ENCODE data around the gene AREL1. TPM values are rescaled to one million over a fixed set of nuclear protein-coding genes. Genes with fewer than 3 reads are reported as not detected.

The AREL1 gene, protein sequence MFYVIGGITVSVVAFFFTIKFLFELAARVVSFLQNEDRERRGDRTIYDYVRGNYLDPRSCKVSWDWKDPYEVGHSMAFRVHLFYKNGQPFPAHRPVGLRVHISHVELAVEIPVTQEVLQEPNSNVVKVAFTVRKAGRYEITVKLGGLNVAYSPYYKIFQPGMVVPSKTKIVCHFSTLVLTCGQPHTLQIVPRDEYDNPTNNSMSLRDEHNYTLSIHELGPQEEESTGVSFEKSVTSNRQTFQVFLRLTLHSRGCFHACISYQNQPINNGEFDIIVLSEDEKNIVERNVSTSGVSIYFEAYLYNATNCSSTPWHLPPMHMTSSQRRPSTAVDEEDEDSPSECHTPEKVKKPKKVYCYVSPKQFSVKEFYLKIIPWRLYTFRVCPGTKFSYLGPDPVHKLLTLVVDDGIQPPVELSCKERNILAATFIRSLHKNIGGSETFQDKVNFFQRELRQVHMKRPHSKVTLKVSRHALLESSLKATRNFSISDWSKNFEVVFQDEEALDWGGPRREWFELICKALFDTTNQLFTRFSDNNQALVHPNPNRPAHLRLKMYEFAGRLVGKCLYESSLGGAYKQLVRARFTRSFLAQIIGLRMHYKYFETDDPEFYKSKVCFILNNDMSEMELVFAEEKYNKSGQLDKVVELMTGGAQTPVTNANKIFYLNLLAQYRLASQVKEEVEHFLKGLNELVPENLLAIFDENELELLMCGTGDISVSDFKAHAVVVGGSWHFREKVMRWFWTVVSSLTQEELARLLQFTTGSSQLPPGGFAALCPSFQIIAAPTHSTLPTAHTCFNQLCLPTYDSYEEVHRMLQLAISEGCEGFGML
- 30.2 TPM for total RNA-seq

GRCh38 chr14:74712499-74713394 lies at the start of gene AREL1, which contains the start of gene FCF1:
AREL1 (minus strand) TSS chr14:74713080; CDS start chr14:74685615, 27,465 bp downstream.
FCF1 (plus strand) TSS chr14:74713144; CDS start chr14:74713198, 54 bp downstream.

DNA sequence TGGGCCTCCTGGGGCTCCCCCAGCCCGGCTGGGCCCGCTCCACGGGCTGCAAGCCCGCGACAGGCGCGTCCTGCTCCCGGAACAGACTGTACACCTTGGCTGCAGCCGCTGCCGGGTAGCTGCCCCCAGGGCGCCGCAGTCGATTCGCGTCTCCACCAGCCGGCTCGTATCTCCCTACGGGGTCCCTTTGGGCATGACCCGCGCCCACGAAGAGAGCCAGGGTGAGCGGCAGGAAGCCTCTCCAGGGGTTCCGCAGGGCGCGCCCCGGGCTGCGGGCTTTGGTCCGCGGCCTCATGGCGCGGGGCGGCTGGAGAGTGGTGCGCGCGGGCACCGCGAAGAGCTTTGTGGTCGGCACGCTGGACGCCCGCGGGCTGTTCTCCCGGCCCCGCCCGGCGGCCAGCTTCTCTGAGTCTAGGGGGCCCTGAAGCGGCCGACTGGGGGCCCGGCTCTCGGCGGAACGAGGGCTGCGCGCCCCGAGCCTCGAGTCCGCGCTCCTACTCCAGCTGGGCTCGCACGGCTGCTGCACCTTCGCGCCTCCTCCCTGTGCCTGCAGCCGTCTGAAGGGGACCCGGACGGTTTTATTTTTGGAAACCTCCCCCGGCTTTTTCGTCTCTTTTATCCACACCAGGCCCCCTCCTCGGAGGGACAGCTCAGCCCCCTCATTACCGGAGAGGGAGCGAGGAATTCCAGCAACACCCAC lies 101.1 kb downstream of the AREL1 start, which contains the start of gene LTBP2:
LTBP2 (minus strand) TSS at position 588 of the 700 bp plus-strand sequence; CDS start at position 295, 293 bp downstream.

Other genes starting within 250 kb of the AREL1 start
- 166 TPM for gene NPC2, start 219.8 kb downstream of the AREL1 start, total RNA-seq
- 18.0 TPM for gene ISCA2, start 219.3 kb downstream of the AREL1 start, total RNA-seq
- 49.8 TPM for gene LTBP2, start 100.8 kb downstream of the AREL1 start, total RNA-seq
- 39.0 TPM for gene FCF1, start 64 bp upstream of the AREL1 start, total RNA-seq
- 128 TPM for gene YLPM1, start 50.2 kb upstream of the AREL1 start, total RNA-seq
- gene PROX2, start 163.1 kb upstream of the AREL1 start, total RNA-seq: not detected
- gene DLST, start 168.8 kb upstream of the AREL1 start, total RNA-seq: 69.8 TPM
- gene RPS6KL1, start 210.2 kb upstream of the AREL1 start, total RNA-seq: 32.7 TPM
- gene PGF, start 242.5 kb upstream of the AREL1 start, total RNA-seq: 11.8 TPM

All from camera-type eye (tissue), 1 donor.